ENCODE measurements around the gene KIR3DL1.
"Not testable (repeated sequence)": the region's sequence is repeated elsewhere in the genome, so short reads cannot be mapped to it uniquely, and the experiment has no call there.

The KIR3DL1 gene

DNA sequence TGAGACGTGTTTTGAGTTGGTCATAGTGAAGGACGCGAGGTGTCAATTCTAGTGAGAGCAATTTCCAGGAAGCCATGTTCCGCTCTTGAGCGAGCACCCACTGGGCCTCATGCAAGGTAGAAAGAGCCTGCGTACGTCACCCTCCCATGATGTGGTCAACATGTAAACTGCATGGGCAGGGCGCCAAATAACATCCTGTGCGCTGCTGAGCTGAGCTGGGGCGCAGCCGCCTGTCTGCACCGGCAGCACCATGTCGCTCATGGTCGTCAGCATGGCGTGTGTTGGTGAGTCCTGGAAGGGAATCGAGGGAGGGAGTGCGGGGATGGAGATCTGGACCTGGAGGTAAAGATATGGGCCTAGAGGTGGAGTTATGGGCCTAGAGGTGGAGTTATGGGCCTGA, at the start of gene KIR3DL1:
TSS of gene KIR3DL1 (plus strand) at position 218 of the 400 bp plus-strand sequence.
- not testable (repeated sequence) for DNase-seq

DNA sequence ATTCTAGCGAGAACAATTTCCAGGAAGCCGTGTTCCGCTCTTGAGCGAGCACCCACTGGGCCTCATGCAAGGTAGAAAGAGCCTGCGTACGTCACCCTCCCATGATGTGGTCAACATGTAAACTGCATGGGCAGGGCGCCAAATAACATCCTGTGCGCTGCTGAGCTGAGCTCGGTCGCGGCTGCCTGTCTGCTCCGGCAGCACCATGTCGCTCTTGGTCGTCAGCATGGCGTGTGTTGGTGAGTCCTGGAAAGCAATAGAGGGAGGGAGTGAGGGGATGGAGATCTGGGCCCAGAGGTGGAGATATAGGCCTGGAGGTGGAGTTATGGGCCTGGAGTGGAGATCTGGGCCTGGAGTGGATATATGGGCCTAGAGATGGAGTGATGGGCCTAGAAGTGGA, 46.6 kb upstream of the KIR3DL1 start, which contains the start of gene KIR2DL1:
TSS of gene KIR2DL1 (plus strand) at position 148 of the 400 bp plus-strand sequence. CDS start at position 206, 58 bp downstream.
- not testable (repeated sequence) for DNase-seq

DNA sequence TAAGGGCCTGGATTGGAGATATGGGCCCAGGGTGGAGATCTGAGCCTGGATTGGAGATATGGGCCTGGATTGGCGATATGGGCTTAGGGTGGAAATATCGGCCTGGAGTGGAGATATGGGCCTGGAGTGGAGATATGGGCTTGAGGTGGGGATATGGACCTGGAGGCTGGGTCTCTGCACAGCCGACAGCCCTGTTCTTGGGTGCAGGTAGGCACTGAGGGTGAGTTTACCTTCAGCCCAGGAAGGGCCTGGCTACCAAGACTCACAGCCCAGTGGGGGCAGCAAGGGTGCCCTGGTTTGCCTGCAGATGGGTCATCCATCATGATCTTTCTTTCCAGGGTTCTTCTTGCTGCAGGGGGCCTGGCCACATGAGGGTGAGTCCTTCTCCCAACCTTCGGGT, 45.8 kb upstream of the KIR3DL1 start:
- DNase-seq = not testable (repeated sequence)

DNA sequence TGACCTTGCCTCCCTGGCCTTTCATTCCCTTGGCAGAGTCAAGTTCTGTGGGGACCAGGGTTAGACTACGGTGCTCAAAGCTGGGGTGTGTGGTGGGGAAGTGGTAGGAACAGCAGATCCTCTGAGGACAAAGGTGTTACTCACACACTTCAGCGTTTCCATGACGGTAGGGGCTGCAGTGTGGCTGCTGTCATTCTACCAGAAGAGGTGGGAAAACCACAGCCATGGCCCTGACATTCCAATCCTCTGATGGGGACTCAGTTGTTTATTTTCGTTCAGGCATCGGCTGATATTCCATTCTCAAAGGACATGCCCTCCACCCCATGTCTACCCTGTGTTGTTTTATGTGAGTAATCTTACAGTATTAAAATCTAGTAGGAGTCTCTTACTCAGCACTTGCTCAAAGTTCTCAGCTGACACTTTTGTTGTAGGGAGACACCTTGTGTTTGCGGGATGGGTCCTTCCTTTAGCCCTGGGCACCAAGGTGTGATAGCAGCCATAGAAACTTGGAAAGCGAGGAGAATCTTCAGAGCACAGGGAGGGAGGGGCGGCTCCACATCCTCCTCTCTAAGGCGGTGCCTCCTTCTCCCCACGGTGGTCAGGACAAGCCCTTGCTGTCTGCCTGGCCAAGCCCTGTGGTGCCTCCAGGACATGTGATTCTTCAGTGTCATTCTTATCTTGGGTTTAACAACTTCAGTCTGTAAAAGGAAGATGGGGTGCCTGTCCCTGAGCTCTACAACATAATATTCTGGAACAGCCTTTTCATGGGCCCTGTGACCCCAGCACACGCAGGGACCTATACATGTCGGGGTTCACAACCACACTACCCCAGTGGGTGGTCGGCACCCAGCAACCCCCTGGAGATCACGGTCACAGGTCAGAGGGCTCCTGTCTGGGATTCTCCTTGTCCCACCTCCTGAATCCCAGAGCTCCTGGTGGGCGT, 45.0 kb upstream of the KIR3DL1 start:
- DNase-seq = not testable (repeated sequence)

DNA sequence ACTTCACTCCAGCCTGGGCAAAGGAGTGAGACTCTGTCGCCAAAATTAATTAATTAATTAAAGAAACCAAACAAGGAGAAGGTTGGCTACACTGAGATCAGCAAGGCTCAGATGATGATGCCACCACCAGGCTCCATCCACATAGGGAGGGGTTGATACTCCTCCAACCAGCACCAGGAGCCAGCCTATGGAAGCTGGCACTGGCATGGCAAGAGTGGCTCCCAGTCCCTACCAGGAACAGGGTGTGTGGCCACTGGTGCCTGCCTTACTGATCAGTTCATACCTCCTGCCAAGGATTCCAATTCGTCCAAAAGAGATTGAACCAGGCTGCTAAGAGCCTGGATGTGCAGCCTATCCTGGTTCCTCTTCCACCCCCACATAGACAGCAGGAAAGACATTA, 43.6 kb upstream of the KIR3DL1 start:
- DNase-seq = not testable (repeated sequence)

DNA sequence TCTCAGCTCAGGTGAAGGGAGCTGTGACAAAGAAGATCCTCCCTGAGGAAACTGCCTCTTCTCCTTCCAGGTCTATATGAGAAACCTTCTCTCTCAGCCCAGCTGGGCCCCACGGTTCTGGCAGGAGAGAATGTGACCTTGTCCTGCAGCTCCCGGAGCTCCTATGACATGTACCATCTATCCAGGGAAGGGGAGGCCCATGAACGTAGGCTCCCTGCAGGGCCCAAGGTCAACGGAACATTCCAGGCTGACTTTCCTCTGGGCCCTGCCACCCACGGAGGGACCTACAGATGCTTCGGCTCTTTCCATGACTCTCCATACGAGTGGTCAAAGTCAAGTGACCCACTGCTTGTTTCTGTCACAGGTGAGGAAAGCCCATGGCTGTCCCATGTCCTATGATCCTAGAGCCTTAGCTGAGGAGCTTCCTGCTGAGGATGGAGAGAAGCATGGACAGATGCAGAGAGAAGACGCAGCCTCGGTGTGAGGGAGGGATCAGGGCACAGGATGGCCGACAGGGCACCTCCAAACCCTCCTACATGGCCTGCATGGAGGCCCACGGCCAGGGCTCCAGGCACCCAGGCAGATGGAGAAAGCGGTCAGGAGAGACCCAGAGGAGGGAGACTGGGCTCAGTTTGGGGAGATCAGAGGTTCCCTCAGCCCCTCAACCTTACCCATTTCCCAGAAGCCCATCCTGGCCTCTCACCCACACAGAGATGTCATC, 41.0 kb upstream of the KIR3DL1 start:
- not testable (repeated sequence) for DNase-seq

DNA sequence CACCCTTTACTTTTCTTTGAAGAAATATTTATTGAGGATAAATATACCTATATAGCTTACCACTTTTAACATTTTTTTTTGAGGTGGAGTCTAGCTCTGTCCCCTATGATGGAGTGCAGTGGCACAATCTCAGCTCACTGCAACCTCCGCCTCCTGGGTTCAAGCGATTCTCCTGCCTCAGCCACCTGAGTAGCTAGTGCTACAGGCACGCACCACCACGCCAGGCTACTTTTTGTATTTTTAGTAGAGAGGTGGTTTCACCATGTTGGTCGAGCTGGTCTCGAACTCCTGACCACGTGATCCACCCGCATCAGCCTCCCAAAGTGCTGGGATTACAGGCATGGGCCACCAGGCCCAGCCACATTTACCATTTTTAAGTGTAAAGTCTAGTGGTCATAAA, 40.4 kb upstream of the KIR3DL1 start:
- not testable (repeated sequence) for DNase-seq

DNA sequence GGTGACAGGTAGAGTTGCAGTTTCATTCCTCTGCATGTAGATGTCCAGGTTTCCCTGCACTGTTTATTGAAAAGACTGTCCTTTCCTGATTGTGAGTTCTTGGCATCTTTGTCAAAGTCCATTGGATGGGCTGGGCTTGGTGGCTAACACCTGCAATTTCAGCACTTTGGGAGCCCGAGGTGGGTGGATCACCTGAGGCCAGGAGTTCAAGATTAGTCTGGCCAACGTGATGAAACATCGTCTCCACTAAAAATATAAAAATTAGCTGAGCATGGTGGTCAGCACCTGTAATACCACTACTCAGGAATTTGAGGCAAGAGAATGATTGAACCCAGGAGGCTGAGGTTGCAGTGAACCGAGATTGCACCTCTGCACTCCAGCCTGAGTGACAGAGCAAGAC, 38.4 kb upstream of the KIR3DL1 start:
- not testable (repeated sequence) for DNase-seq

DNA sequence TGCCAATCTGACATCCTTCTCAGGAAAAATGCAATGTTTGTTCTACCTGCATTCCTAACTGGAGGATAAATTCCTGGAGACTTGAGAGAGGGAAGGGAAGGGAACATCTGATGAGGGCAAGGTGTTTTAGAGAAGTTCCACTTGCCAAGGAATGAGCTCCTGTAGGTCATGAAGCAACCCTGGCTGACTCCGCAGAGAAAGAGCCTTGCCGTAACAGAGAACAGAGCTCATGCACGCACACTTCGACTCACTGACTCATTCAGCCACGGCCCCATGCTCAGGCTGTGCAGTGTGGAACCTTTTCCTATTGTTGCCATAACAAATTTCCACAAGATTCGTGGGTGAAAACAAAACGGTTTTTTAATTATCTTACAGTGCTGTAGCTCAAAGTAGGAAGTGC, 37.4 kb upstream of the KIR3DL1 start:
- not testable (repeated sequence) for DNase-seq

DNA sequence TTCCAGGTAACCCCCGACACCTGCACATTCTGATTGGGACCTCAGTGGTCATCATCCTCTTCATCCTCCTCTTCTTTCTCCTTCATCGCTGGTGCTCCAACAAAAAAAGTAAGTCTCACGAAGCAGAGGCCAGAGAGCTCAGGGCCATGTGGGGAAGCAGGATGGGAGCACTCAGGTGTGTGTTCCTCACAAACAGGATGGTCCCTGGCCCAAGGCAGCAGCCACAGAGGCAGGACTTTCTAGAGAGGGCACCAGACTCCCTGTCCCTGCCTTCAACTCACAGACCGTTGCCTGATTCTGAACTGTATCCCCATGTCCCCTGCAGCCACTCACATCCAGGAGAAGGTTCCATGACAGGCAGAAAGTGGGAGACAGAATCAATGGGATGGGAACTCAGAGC, 33.4 kb upstream of the KIR3DL1 start:
- not testable (repeated sequence) for DNase-seq

DNA sequence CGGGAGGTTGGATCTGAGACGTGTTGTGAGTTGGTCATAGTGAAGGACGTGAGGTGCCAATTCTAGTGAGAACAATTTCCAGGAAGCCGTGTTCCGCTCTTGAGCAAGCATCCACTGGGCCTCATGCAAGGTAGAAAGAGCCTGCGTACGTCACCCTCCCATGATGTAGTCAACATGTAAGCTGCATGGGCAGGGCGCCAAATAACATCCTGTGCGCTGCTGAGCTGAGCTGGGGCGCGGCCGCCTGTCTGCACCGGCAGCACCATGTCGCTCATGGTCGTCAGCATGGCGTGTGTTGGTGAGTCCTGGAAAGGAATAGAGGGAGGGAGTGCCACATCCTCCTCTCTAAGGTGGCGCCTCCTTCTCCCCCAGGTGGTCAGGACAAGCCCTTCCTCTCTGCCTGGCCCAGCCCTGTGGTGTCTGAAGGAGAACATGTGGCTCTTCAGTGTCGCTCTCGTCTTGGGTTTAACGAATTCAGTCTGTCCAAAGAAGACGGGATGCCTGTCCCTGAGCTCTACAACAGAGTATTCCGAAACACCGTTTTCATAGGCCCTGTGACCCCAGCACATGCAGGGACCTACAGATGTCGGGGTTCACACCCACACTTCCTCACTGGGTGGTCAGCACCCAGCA, 30.1 kb upstream of the KIR3DL1 start:
- DNase-seq = not testable (repeated sequence)

DNA sequence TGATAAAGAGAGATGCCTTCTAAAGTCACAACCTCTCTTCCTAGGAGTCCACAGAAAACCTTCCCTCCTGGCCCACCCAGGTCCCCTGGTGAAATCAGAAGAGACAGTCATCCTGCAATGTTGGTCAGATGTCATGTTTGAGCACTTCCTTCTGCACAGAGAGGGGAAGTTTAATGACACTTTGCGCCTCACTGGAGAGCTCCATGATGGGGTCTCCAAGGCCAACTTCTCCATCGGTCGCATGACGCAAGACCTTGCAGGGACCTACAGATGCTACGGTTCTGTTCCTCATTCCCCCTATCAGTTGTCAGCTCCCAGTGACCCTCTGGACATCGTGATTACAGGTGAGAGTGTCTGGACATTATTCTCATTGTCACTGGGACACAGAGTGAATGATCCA, 28.1 kb upstream of the KIR3DL1 start:
- DNase-seq = not testable (repeated sequence)

DNA sequence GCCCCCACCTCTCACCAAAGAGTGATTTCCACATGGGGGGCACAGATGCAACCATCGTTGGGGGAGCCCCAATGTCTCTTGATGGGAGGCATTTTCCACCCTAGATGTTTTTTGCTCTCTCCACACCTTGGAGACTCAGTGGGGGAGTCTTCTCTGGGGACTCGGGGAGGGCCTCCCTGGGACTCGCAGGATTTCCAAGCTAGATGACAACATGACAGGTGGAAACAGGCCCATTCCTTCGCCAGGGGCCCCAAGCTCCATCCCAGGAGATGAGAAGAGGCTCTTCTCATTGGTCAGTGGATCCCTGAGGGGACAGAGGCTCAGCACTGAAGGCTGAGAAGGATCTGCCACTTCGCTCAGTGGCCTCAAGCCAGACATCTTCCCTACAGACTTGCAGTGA, 25.6 kb upstream of the KIR3DL1 start:
- no peak for DNase-seq

DNA sequence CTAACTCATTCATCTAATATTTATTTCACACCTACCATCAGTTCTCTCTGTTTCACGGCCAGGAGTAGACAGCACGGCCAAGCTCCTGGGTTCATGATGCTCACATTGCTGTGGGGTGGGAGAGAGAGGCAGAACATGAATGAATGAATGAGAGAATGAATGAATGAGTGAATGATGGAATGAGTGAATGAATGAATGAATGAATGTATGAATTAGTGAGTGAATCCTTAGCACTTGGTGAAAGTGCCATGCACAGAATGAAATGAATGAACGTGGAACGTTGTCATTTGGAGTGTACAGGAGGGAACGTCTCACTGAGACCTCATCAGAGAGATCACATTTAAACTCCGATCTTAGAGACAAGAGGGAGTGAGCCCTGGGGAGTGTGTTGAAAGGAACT, 24.8 kb upstream of the KIR3DL1 start:
- DNase-seq = no peak

DNA sequence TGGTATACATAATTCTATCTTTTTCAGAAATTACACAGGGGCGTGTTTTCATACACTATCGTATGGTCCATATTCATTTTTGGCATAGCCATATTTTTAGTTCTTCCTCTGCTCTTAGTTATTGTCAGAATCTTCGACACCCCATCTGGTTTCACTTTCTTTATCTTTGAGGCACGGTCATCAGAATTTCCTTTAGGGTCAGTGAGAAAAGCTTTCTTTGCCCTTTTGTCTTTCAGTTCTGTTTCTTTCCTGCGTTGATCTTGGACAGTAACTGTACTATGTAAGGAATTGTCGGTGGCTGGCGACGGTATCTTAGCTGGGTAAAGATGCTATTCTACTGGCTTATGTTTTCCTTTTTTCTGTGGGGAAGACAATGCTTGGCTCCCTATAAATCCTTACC, 23.5 kb upstream of the KIR3DL1 start:
- no peak for DNase-seq

DNA sequence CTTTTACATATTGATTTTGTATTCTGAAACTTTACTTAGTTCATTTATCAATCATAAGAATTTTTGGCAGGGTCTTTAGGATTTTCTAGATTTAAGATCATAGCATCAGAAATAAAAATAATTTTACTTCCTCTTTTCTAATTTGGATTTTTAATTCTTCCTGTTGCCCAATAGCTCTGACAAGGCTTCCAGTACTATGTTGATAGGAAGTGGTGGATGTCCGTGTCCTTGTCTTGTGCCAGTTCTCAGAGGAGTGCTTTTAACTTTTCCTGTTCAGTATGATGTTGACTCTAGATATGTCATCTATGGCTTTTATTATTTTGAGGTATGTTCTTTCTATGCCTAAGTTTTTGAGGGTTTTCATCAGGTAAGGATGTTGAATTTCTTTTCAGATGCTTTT, 20.5 kb upstream of the KIR3DL1 start:
- DNase-seq = no peak

DNA sequence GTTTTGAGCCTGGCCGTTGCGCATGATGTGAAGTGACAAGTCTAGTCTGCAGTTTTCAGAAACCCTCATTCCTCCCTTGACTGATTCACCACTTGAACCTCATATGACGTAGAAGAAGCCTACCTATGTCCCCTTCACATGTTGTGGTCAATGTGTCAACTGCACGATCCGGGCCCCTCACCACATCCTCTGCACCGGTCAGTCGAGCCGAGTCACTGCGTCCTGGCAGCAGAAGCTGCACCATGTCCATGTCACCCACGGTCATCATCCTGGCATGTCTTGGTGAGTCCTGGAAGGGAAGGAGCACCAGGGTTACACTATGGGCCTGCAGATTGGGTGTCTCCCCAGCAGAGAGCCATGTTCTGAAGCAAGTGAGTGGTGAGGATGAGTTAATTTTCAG, 12.9 kb upstream of the KIR3DL1 start, which contains the start of gene KIR2DL4:
TSS of gene KIR2DL4 (plus strand) at position 201 of the 400 bp plus-strand sequence. CDS start at position 243, 42 bp downstream.
- DNase-seq = no peak

DNA sequence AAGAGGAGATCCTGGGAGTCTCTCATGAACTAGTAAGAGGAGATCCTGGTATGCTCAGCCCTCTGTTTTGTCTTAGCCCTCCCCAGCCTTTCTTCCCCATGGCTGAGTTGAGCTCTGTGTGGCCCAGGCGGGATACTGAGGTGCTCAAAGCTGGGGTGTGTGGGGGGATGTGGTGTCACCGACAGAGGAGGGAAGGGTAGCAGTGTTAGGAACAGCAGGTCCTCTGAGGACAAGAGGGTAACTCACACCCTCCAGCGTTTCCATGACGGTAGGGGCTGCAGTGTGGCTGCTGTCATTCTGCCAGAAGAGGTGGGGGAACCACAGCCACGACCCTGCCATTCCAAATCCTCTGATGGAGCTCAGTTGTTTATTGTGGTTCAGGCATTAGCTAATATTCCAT, 12.2 kb upstream of the KIR3DL1 start:
- no peak for DNase-seq

DNA sequence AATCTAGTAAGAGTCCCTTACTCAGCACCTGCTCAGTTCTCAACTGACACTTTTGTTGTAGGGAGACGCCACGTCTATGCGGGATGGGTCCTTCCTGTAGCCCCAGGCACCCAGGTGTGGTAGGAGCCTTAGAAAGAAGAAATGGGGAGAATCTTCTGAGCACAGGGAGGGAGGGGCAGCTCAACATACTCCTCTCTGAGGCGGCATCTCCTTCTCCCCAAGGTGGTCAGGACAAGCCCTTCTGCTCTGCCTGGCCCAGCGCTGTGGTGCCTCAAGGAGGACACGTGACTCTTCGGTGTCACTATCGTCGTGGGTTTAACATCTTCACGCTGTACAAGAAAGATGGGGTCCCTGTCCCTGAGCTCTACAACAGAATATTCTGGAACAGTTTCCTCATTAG, 11.7 kb upstream of the KIR3DL1 start:
- DNase-seq = no peak

DNA sequence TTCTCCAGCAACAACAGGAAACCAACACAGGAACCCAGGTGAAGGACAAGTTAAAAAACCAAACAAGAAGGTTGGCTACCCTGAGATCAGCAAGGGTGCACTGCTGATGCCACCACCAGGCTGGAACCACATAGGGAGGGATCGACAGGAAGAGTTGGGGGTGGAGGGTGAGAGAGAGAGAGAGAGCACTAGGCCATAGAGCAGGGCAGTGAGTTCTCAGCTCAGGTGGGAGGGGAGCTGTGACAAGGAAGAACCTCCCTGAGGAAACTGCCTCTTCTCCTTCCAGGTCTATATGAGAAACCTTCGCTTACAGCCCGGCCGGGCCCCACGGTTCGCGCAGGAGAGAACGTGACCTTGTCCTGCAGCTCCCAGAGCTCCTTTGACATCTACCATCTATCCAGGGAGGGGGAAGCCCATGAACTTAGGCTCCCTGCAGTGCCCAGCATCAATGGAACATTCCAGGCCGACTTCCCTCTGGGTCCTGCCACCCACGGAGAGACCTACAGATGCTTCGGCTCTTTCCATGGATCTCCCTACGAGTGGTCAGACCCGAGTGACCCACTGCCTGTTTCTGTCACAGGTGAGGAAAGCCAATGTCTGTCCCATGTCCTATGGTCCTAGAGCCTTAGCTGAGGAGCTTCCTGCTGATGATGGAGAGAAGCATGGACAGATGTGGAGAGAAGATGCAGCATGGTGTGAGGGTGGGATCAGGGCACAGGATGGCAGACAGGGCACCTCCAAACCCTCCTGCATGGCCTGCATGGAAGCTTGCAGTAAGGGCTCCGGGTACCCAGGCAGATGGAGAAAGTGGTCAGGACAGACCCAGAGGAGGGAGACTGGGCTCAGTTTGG, 10.4 kb upstream of the KIR3DL1 start:
- no peak for DNase-seq

DNA sequence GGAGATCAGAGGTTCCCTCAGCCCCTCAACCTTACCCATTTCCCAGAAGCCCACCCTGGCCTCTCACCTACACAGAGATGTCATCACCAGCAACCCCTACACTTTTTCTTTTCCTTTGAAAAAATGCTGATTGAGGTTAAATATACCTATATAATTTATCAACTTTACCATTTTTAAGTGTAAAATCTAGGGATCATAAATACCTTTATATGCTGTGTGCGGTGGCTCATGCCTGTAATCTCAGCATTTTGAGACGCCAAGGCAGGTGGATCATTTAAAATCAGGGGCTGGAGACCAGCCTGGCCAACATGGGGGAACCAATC, 9.8 kb upstream of the KIR3DL1 start:
- no peak for DNase-seq

DNA sequence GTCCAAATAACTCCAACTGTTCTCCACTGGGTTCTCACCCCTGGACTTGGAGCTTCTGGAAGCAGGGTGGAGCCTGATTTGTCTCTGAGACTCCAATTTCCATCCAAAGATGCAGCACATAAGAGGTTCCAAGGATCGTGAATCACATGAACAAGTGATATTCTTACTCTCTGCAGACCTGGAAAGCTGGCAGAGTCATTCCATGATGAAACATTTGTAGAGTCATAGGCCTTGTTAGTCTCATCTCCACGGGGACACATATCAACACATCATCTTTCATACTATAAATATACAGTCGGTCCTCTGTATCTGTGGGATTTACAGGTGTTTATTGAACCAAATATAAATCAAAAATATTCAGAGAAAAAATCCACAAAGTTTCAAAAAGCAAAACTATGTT, 1.7 kb upstream of the KIR3DL1 start:
- DNase-seq = not testable (repeated sequence)
